DND-41 (cell line): ENCODE measurements around the gene INO80E.
A peak's percentile ranks its signal among the peaks of the same experiment; 100 is the strongest.

Experiments
- ATAC-seq: fragments of 200-7000 bp; cut with Tn5 transposase; 3 replicates; pipeline ENCODE4 v1.9.1; 2021; ENCODE audit warnings: low read depth; ENCODE audit not compliant: insufficient read depth
- DNase-seq: peaks from one replicate; pipeline ENCODE4 v3.0.0-alpha.2; 2020
- H2AFZ ChIP-seq: 2 replicates; pipeline ENCODE4 v1.6.0; 2012; ENCODE audit warnings: low read depth, low read length
- H3K27ac ChIP-seq: 2 replicates; pipeline ENCODE4 v1.5.1; 2012; ENCODE audit warnings: low read length, inconsistent platforms
- H3K27me3 ChIP-seq: fragments of 200-600 bp; sonication (generic); 2 replicates; pipeline ENCODE4 v1.6.0; 2012; ENCODE audit warnings: low read length, mild to moderate bottlenecking, inconsistent platforms; ENCODE audit not compliant: insufficient read depth, poor library complexity
- H3K36me3 ChIP-seq: 2 replicates; pipeline ENCODE4 v1.5.1; 2012; ENCODE audit warnings: low read length, inconsistent platforms; ENCODE audit not compliant: insufficient read depth
- H3K4me1 ChIP-seq: 2 replicates; pipeline ENCODE4 v1.5.1; 2012; ENCODE audit warnings: mild to moderate bottlenecking, low read length; ENCODE audit not compliant: insufficient read depth
- H3K4me2 ChIP-seq: 2 replicates; pipeline ENCODE4 v1.6.0; 2012; ENCODE audit warnings: mild to moderate bottlenecking, moderate library complexity, low read length, inconsistent platforms; ENCODE audit not compliant: insufficient read depth
- H3K4me3 ChIP-seq, 2 experiments: fragments of 200-600 bp in 1 of 2; shearing (Covaris generic) in 1 of 2; 2 replicates each; pipeline ENCODE4 v1.5.1; 2012 to 2016; ENCODE audit warnings: inconsistent platforms in 2 of 2, low read length in 2 of 2, mild to moderate bottlenecking in 2 of 2, low read depth in 1 of 2, moderate library complexity in 1 of 2
- H3K79me2 ChIP-seq: 2 replicates; pipeline ENCODE4 v1.6.0; 2012; ENCODE audit warnings: low read length, inconsistent platforms; ENCODE audit not compliant: insufficient read depth
- H3K9ac ChIP-seq: 2 replicates; pipeline ENCODE4 v1.6.0; 2012; ENCODE audit warnings: low read depth, mild to moderate bottlenecking, inconsistent platforms, low read length, moderate library complexity
- H3K9me3 ChIP-seq: 2 replicates; pipeline ENCODE4 v1.5.1; 2012; ENCODE audit warnings: low read length, moderate library complexity, mild to moderate bottlenecking, inconsistent platforms; ENCODE audit not compliant: insufficient read depth, severe bottlenecking
- H4K20me1 ChIP-seq: 2 replicates; pipeline ENCODE4 v1.6.0; 2012; ENCODE audit warnings: low read length; ENCODE audit not compliant: insufficient read depth
- CTCF ChIP-seq: IDR thresholded peaks from 2 replicates; pipeline ENCODE4 v1.5.1; 2012; ENCODE audit warnings: borderline replicate concordance, low read length, moderate library complexity, mild to moderate bottlenecking; ENCODE audit not compliant: poor library complexity, severe bottlenecking; ENCODE audit errors: extremely low read depth
- EZH2 ChIP-seq: IDR thresholded peaks from 3 replicates; pipeline ENCODE4 v1.6.1; 2012; ENCODE audit warnings: borderline replicate concordance, low read depth, mild to moderate bottlenecking, moderate library complexity, low read length, inconsistent platforms; ENCODE audit not compliant: severe bottlenecking

The INO80E gene

DNA sequence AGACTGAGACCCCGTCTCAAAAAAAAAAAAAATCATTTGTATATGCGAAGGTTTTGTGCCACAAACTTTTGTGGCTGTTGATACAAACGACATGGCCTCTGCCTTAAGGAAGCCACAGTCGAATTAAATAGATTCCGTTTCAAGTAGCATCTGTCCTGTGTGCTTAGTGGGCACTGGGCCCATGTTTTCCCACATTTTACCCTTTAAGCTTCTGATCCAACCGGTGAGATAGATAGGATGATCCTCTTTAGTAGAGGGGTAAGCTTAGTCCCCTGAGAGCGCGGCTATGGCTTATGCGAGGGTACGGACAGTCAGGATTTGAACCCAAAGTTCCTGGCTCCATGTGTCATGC, 34.9 kb upstream of the INO80E start:
- Histone ChIP-seq H3K4me1 (peaks cover 21% of the 10 kb centered on the region), H3K4me3 (peak overlapping the region; percentile 29 to 88; a peak in 3 of 4 replicates), H3K27ac (peak overlapping the region; percentile 88), H4K20me1 (no peaks in the 10 kb centered on the region), H3K27me3 (no peaks in the 10 kb centered on the region), H3K4me2 (peak overlapping the region; percentile 97), H3K9me3 (no peaks in the 10 kb centered on the region), H2AFZ (peak overlapping the region; percentile 87), H3K36me3 (peaks cover 5% of the 10 kb centered on the region; the same call in 1 of the 2 replicates), H3K9ac (peak overlapping the region; percentile 63), H3K79me2 (peaks cover 8% of the 10 kb centered on the region)
- ATAC-seq, result no peak
- no peak for TF ChIP-seq CTCF
- TF ChIP-seq EZH2, result no peak
- no peak for DNase-seq

DNA sequence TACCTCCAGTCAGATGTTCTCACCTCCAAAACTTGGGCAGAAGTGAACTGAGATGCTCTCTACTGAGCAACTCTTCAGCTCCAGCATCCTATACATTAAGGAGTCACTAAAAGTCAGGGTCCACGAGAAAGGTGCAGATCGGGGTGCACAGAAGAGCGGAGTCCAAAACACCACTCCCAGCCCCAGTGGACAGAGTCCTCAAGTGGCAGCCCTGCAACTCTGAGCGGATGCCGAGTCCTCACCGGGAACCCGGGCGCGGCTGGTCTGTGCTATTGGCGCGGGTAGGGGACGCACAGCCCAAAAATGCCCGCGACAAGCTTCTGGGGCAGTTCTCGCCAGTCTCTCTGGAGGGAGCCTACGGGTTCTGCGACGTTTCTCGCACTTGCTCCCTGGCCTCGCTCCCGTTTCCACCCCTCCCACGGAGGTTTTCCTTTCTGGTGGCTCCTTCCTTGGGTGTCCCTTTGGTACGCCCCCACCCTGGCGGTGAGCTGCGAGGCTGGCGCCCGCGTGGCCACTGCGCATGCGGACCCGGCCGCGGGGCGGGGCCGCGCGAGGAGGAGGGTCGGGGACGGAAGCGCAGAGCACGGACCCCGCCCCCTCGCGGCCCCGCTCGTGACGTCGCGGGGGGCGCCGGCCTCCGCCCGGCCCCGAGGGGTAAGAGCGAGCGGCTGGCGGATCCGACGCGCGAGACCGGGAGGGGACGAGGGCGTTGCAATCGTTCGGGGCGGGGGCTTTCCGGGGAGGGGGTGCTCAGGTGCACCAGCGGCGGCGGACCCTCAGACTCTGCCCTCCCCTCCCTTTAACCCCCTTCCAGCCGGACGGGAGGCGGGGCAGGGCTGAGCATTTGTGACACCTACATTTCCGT, 34.3 kb upstream of the INO80E start, which contains the start of gene TMEM219:
TMEM219 (plus strand) TSS at position 601 of the 865 bp plus-strand sequence. CDS start 1,065 bp downstream, outside the sequence.
- TF ChIP-seq EZH2 (no peak), CTCF (peak; percentile 41)
- DNase-seq (peak; percentile 95), ATAC-seq (peak; percentile 89)
- Histone ChIP-seq H3K4me1 (peaks cover 21% of the 10 kb centered on the region), H3K36me3 (peaks cover 5% of the 10 kb centered on the region; the same call in 1 of the 2 replicates), H4K20me1 (no peaks in the 10 kb centered on the region), H3K9ac (peak within 1 kb of the TSS; percentile 63), H3K4me2 (peak within 1 kb of the TSS; percentile 97), H2AFZ (peak within 1 kb of the TSS; percentile 94), H3K4me3 (peak within 1 kb of the TSS; percentile 29 to 88; a peak in 3 of 4 replicates), H3K27me3 (no peaks in the 10 kb centered on the region), H3K79me2 (peaks cover 8% of the 10 kb centered on the region), H3K27ac (peak within 1 kb of the TSS; percentile 88), H3K9me3 (no peaks in the 10 kb centered on the region)

- H3K27ac ChIP-seq, result peak overlapping the region; percentile 78
- peak overlapping the region; percentile 94 for H2AFZ ChIP-seq
- peak overlapping the region; percentile 97 for H3K4me2 ChIP-seq
- no peaks in the 10 kb centered on the region for H3K27me3 ChIP-seq
- H3K36me3 ChIP-seq, result peaks cover 5% of the 10 kb centered on the region; the same call in 1 of the 2 replicates
- ATAC-seq (no peak), DNase-seq (no peak)
- H3K4me3 ChIP-seq, result peak overlapping the region; percentile 29 to 88; a peak in 3 of 4 replicates
- TF ChIP-seq EZH2, result no peak
- TF ChIP-seq CTCF, result no peak
- H3K9me3 ChIP-seq, result no peaks in the 10 kb centered on the region
- H3K79me2 ChIP-seq, result peaks cover 8% of the 10 kb centered on the region
- H3K9ac ChIP-seq, result peak overlapping the region; percentile 63
- no peaks in the 10 kb centered on the region for H4K20me1 ChIP-seq
- H3K4me1 ChIP-seq, result peaks cover 21% of the 10 kb centered on the region
These were observed 33.6 kb upstream of the INO80E start for GRCh38 chr16:29962344-29962994.
